ENCODE data around the gene DDR2. TPM values are rescaled to one million over a fixed set of nuclear protein-coding genes. Genes with fewer than 3 reads are reported as not detected.
A peak's percentile ranks its signal among the peaks of the same experiment; 100 is the strongest.
"Not testable (repeated sequence)": the region's sequence is repeated elsewhere in the genome, so short reads cannot be mapped to it uniquely, and the experiment has no call there.

DDR2 gene
- total RNA-seq (under 1 TPM; 0.13 to 0.20 TPM), polyA plus RNA-seq (0.09 TPM)

- peaks cover 5 to 7% of the 10 kb centered on the region in 2 donors for H3K27me3 Mint-ChIP-seq
- no peaks in the 10 kb centered on the region for H3K27me3 ChIP-seq (ENCODE audit: insufficient read depth, low read length, poor library complexity, severe bottlenecking)
- H3K36me3 Mint-ChIP-seq, result no peaks in the 10 kb centered on the region
- no peaks in the 10 kb centered on the region for H3K4me1 ChIP-seq (ENCODE audit: insufficient read depth, low read length)
- H3K4me1 Mint-ChIP-seq, result no peaks in the 10 kb centered on the region
- no peaks in the 10 kb centered on the region for H3K9me3 Mint-ChIP-seq
- DNase-seq, result no peak
- H3K27ac Mint-ChIP-seq, result peak within 1 kb of the TSS in 2 of 8 donors; percentile 23 to 74
- ChIA-PET CTCF (no interaction called here), POLR2A (no interaction called here)
- no peaks in the 10 kb centered on the region for H3K9me3 ChIP-seq (ENCODE audit: low read length)
- H3K36me3 ChIP-seq (ENCODE audit: insufficient read depth, low read length), result no peaks in the 10 kb centered on the region
- no peak within 1 kb of the TSS for H3K27ac ChIP-seq (ENCODE audit: low read depth, low read length)
- H3K4me3 Mint-ChIP-seq, result no peak within 1 kb of the TSS
- no peak within 1 kb of the TSS for H3K4me3 ChIP-seq (ENCODE audit: low read length)
Observed at GRCh38 chr1:162632217-162632666, at the start of gene DDR2. TSS of gene DDR2 (plus strand) at chr1:162632464. CDS start at chr1:162719064, 86,600 bp downstream.

- H3K27ac Mint-ChIP-seq; H3K27me3 Mint-ChIP-seq; H3K4me1 ChIP-seq (ENCODE audit: insufficient read depth, low read length); H3K27me3 ChIP-seq (ENCODE audit: insufficient read depth, low read length, poor library complexity, severe bottlenecking); POLR2A ChIA-PET; H3K4me3 ChIP-seq (ENCODE audit: low read length); DNase-seq; H3K4me3 Mint-ChIP-seq; H3K36me3 ChIP-seq (ENCODE audit: insufficient read depth, low read length); CTCF ChIA-PET; H3K9me3 ChIP-seq (ENCODE audit: low read length); H3K9me3 Mint-ChIP-seq; H3K27ac ChIP-seq (ENCODE audit: low read depth, low read length); H3K4me1 Mint-ChIP-seq: not testable (repeated sequence)
- H3K36me3 Mint-ChIP-seq, result peaks cover 14 to 52% (median 21%) of the 10 kb centered on the region in 3 donors
Observed at GRCh38 chr1:162582901-162583300, 49.4 kb upstream of the DDR2 start.

- H3K27ac ChIP-seq (ENCODE audit: low read depth, low read length); H3K27me3 ChIP-seq (ENCODE audit: insufficient read depth, low read length, poor library complexity, severe bottlenecking); H3K4me1 Mint-ChIP-seq; H3K9me3 Mint-ChIP-seq; H3K4me3 ChIP-seq (ENCODE audit: low read length); H3K36me3 ChIP-seq (ENCODE audit: insufficient read depth, low read length); POLR2A ChIA-PET; H3K4me3 Mint-ChIP-seq; CTCF ChIA-PET; H3K27me3 Mint-ChIP-seq; H3K9me3 ChIP-seq (ENCODE audit: low read length); H3K4me1 ChIP-seq (ENCODE audit: insufficient read depth, low read length); DNase-seq: not testable (repeated sequence)
- Mint-ChIP-seq H3K36me3 (peaks cover 15 to 54% (median 25%) of the 10 kb centered on the region in 3 donors), H3K27ac (peak overlapping the region in 1 of 8 donors; percentile 54)
Observed at GRCh38 chr1:162585101-162585500, 47.2 kb upstream of the DDR2 start.

GRCh38 chr1:162587347-162587746 is 44.9 kb upstream of the DDR2 start:
- ChIA-PET POLR2A (no interaction called here), CTCF (no interaction called here)
- Mint-ChIP-seq H3K4me3 (no peak overlapping the region), H3K9me3 (no peaks in the 10 kb centered on the region), H3K4me1 (no peaks in the 10 kb centered on the region), H3K27me3 (no peaks in the 10 kb centered on the region), H3K27ac (no peak overlapping the region), H3K36me3 (peaks cover 20 to 54% (median 21%) of the 10 kb centered on the region in 3 donors)
- Histone ChIP-seq H3K4me3 (ENCODE audit: low read length) (no peak overlapping the region), H3K4me1 (ENCODE audit: insufficient read depth, low read length) (no peaks in the 10 kb centered on the region), H3K9me3 (ENCODE audit: low read length) (no peaks in the 10 kb centered on the region), H3K36me3 (ENCODE audit: insufficient read depth, low read length) (no peaks in the 10 kb centered on the region), H3K27ac (ENCODE audit: low read depth, low read length) (no peak overlapping the region), H3K27me3 (ENCODE audit: insufficient read depth, low read length, poor library complexity, severe bottlenecking) (no peaks in the 10 kb centered on the region)
- no peak for DNase-seq

GRCh38 chr1:162587761-162588260 is 44.5 kb upstream of the DDR2 start:
- H3K4me1 Mint-ChIP-seq, result no peaks in the 10 kb centered on the region
- no peak overlapping the region for H3K4me3 ChIP-seq (ENCODE audit: low read length)
- no peaks in the 10 kb centered on the region for H3K27me3 ChIP-seq (ENCODE audit: insufficient read depth, low read length, poor library complexity, severe bottlenecking)
- H3K9me3 Mint-ChIP-seq, result no peaks in the 10 kb centered on the region
- no peaks in the 10 kb centered on the region for H3K27me3 Mint-ChIP-seq
- no peak overlapping the region for H3K4me3 Mint-ChIP-seq
- peaks cover 23 to 56% (median 25%) of the 10 kb centered on the region in 3 donors for H3K36me3 Mint-ChIP-seq
- no peaks in the 10 kb centered on the region for H3K4me1 ChIP-seq (ENCODE audit: insufficient read depth, low read length)
- H3K27ac ChIP-seq (ENCODE audit: low read depth, low read length), result no peak overlapping the region
- POLR2A ChIA-PET, result no interaction called here
- no peaks in the 10 kb centered on the region for H3K36me3 ChIP-seq (ENCODE audit: insufficient read depth, low read length)
- H3K27ac Mint-ChIP-seq, result no peak overlapping the region
- H3K9me3 ChIP-seq (ENCODE audit: low read length), result no peaks in the 10 kb centered on the region
- CTCF ChIA-PET, result interaction anchor here (0.8 kb wide), 1 partner anchor 13 kb away, joined by 3 read pairs; no protein-coding TSS in a partner anchor
- DNase-seq, result no peak

GRCh38 chr1:162590101-162590500 is 42.2 kb upstream of the DDR2 start:
- no peak overlapping the region for H3K4me3 Mint-ChIP-seq

GRCh38 chr1:162590686-162591085 is 41.6 kb upstream of the DDR2 start:
- ChIA-PET CTCF (no interaction called here), POLR2A (no interaction called here)
- H3K27ac ChIP-seq (ENCODE audit: low read depth, low read length), result no peak overlapping the region
- H3K36me3 ChIP-seq (ENCODE audit: insufficient read depth, low read length), result no peaks in the 10 kb centered on the region
- DNase-seq, result no peak
- no peaks in the 10 kb centered on the region for H3K9me3 ChIP-seq (ENCODE audit: low read length)
- Mint-ChIP-seq H3K4me3 (no peak overlapping the region), H3K27ac (no peak overlapping the region), H3K9me3 (no peaks in the 10 kb centered on the region), H3K4me1 (no peaks in the 10 kb centered on the region), H3K27me3 (no peaks in the 10 kb centered on the region), H3K36me3 (peaks cover 29 to 68% (median 30%) of the 10 kb centered on the region in 3 donors)
- no peak overlapping the region for H3K4me3 ChIP-seq (ENCODE audit: low read length)
- no peaks in the 10 kb centered on the region for H3K27me3 ChIP-seq (ENCODE audit: insufficient read depth, low read length, poor library complexity, severe bottlenecking)
- no peaks in the 10 kb centered on the region for H3K4me1 ChIP-seq (ENCODE audit: insufficient read depth, low read length)

More at GRCh38 chr1:162590101-162590500, 42.2 kb upstream of the DDR2 start:
- Mint-ChIP-seq H3K27me3 (no peaks in the 10 kb centered on the region), H3K4me1 (no peaks in the 10 kb centered on the region), H3K27ac (no peak overlapping the region), H3K9me3 (no peaks in the 10 kb centered on the region), H3K36me3 (peaks cover 26 to 68% (median 30%) of the 10 kb centered on the region in 3 donors)
- CTCF ChIA-PET, result no interaction called here
- Histone ChIP-seq H3K27me3 (ENCODE audit: insufficient read depth, low read length, poor library complexity, severe bottlenecking) (no peaks in the 10 kb centered on the region), H3K4me3 (ENCODE audit: low read length) (no peak overlapping the region), H3K27ac (ENCODE audit: low read depth, low read length) (no peak overlapping the region), H3K4me1 (ENCODE audit: insufficient read depth, low read length) (no peaks in the 10 kb centered on the region), H3K36me3 (ENCODE audit: insufficient read depth, low read length) (no peaks in the 10 kb centered on the region), H3K9me3 (ENCODE audit: low read length) (no peaks in the 10 kb centered on the region)
- POLR2A ChIA-PET, result no interaction called here
- DNase-seq, result no peak

GRCh38 chr1:162596514-162597170 is 35.6 kb upstream of the DDR2 start:
- DNase-seq, result no peak
- no peaks in the 10 kb centered on the region for H3K36me3 ChIP-seq (ENCODE audit: insufficient read depth, low read length)
- no peaks in the 10 kb centered on the region for H3K9me3 ChIP-seq (ENCODE audit: low read length)
- CTCF ChIA-PET, result no interaction called here
- no peaks in the 10 kb centered on the region for H3K27me3 ChIP-seq (ENCODE audit: insufficient read depth, low read length, poor library complexity, severe bottlenecking)
- peaks cover 19 to 71% (median 29%) of the 10 kb centered on the region in 3 donors for H3K36me3 Mint-ChIP-seq
- H3K27ac ChIP-seq (ENCODE audit: low read depth, low read length), result no peak overlapping the region
- H3K27ac Mint-ChIP-seq, result peak overlapping the region in 1 of 8 donors; percentile 15
- H3K4me1 ChIP-seq (ENCODE audit: insufficient read depth, low read length), result no peaks in the 10 kb centered on the region
- H3K4me1 Mint-ChIP-seq, result no peaks in the 10 kb centered on the region
- H3K27me3 Mint-ChIP-seq, result no peaks in the 10 kb centered on the region
- H3K4me3 Mint-ChIP-seq, result no peak overlapping the region
- no peaks in the 10 kb centered on the region for H3K9me3 Mint-ChIP-seq
- POLR2A ChIA-PET, result no interaction called here
- H3K4me3 ChIP-seq (ENCODE audit: low read length), result no peak overlapping the region
